NCI-H146 treated with DMSO at 0.1 percent for 48 hours (cell line): ENCODE measurements around the gene COL23A1.

Source experiments
- DNase-seq: peaks from one replicate; lab custom pipeline; 2025; ENCODE audit not compliant: unreplicated experiment; lab: John Stamatoyannopoulos, UW

The COL23A1 gene

GRCh38 chr5:178403956-178404600 lies 186.1 kb downstream of the COL23A1 start:
- DNase-seq, result no peak

- DNase-seq, result no peak
Observed at GRCh38 chr5:178403351-178403750, 186.8 kb downstream of the COL23A1 start.

GRCh38 chr5:178399701-178400095 lies 190.5 kb downstream of the COL23A1 start:
- no peak for DNase-seq

- no peak for DNase-seq
Observed at GRCh38 chr5:178398901-178399700, 191.1 kb downstream of the COL23A1 start.

GRCh38 chr5:178396796-178397720 lies 193.1 kb downstream of the COL23A1 start:
- no peak for DNase-seq

- DNase-seq, result no peak
Observed at GRCh38 chr5:178394074-178394473, 196.1 kb downstream of the COL23A1 start.

- no peak for DNase-seq
Observed at GRCh38 chr5:178392931-178393394, 197.2 kb downstream of the COL23A1 start.

- DNase-seq, result no peak
Observed at GRCh38 chr5:178392386-178392785, 197.8 kb downstream of the COL23A1 start.

GRCh38 chr5:178391480-178391879 lies 198.7 kb downstream of the COL23A1 start:
- no peak for DNase-seq

GRCh38 chr5:178389796-178390195 lies 200.4 kb downstream of the COL23A1 start:
- DNase-seq, result no peak

GRCh38 chr5:178389026-178389729 lies 201.0 kb downstream of the COL23A1 start:
- no peak for DNase-seq

GRCh38 chr5:178388386-178389025 lies 201.7 kb downstream of the COL23A1 start:
- DNase-seq, result no peak

- DNase-seq, result no peak
Observed at GRCh38 chr5:178387856-178388190, 202.4 kb downstream of the COL23A1 start.

- no peak for DNase-seq
Observed at GRCh38 chr5:178387061-178387855, 202.9 kb downstream of the COL23A1 start.

GRCh38 chr5:178386336-178386931 lies 203.8 kb downstream of the COL23A1 start:
- DNase-seq, result no peak

- DNase-seq, result no peak
Observed at GRCh38 chr5:178385496-178385890, 204.7 kb downstream of the COL23A1 start.

- no peak for DNase-seq
Observed at GRCh38 chr5:178384816-178385495, 205.2 kb downstream of the COL23A1 start.

- DNase-seq, result no peak
Observed at GRCh38 chr5:178383919-178384815, 206.0 kb downstream of the COL23A1 start.
